Measurements from ENCODE around the gene MACF1.

Gene MACF1

DNA sequence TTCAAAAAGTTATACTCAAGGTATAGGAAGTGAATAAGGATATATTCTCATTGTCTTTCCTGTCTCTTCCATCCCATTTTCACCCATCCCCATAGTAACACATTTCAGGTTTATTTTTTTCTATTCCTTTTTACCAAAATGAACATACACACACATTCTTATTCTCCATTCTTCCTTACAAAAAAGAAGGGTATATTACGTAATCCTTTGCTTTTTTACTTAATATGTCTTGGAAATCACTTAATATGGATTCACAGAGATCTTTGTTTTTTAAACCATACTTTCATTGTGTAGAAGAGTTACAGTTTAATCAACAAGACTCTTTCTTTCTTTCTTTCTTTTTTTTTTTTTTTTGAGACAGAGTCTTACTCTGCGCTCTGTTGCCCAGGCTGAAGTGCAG is 158.8 kb downstream of the MACF1 start:
- no peak for DNase-seq

DNA sequence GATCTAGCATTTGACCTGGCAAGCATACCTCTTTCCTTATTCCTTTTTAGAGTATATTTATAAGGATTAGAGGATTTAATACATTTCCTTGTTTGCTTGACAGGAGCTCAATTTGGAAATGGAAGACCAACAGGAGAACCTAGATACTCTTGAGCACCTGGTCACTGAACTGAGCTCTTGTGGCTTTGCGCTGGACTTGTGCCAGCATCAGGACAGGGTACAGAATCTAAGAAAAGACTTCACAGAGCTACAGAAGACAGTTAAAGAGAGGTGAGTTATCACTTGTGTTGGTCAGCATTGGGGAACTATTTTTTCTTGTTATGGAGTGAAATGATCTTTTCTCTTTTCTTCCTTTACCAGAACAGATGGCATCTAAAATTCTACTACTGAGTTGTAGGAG is 163.6 kb downstream of the MACF1 start:
- no peak for DNase-seq

DNA sequence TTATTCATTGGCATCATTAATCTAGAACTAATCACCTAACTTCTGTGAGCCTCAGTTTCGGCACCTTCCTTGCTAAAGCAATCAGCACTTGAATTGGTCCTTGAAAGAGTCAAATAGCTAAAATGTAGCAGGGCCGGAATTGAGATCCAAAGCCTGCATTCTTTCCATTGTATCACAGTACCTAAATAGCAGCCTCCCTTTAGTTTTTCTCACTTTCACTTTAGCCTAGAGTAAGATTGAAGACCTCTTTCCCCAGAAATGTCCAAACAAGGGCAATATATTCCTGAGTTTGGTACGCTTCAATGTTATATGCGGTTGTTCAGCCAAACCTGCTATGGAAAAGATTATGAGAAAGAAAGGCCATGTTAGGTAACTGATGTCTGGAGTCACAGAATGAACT is 165.1 kb downstream of the MACF1 start:
- no peak for DNase-seq

DNA sequence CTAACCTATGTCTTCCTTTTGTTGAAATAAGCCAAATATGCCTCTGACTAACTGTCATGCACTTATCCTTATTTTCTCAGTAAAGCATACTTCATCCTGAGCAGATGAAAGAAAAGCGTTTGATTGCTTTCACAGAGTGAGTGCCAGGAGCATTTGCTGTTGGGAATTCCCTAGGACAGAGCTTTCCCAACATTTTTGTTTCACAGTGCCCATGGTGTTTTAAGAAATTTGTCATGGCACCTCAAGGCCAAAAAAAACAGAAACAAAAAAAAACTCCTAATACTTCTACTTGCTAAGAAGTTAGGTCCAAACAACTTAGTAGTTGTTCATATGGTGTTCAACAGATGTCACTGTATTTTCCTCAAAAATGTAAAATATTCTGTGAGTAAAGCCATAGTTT is 166.1 kb downstream of the MACF1 start:
- DNase-seq, result no peak

DNA sequence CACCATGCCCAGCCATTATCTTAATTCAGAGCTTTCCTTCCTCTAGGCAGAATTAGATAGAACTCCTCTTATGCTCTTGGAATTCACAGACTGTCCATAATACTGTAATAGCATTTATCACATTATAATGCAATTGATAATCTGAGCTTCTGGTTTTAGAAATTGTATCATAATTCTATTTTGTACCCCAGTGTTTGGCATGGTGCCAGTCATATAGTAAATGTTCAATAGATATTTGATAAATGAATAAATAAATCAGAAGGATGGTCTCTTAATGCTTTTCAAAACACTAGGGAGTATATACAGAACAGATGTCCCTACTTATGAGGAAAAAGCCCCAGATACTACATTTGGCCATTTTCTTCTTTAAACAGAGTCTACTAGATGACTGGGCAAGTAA is 167.6 kb downstream of the MACF1 start:
- no peak for DNase-seq

DNA sequence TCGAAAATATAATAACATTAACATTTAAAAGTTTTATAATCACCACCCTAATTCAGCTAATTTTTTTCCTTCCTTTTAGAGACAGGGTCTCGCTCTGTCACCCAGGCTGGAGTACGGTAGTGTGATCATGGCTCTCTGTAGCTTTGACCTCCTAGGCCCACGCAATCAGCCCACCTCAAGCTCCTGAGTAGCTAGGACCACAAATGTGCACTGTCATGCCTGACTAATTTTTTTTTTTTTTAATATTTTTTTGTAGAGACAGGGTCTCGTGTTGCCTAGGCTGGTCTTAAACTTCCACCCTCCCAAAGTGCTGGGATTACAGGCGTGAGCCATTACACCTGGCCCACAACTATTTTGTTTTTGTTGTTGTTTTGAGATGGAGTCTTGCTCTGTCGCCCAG is 172.2 kb downstream of the MACF1 start:
- no peak for DNase-seq

DNA sequence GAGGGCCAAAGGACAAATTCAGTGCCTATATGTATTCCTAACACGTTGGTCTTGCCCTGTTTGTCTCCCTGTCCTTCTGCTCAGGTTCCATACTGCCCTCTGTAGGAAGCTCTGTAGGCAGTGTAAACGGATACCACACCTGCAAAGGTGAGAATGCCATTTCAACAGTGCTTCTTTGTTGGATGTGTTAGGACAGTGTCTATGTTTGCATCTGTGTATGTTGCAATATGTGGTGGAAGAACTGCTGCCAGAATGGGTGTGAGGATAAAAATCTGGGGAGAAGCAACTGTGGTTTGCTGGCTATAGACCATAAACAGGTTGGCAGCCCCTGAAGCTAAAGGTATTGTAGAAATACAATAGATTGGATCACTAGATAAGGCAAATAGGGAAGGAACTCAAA is 173.9 kb downstream of the MACF1 start:
- no peak for DNase-seq

DNA sequence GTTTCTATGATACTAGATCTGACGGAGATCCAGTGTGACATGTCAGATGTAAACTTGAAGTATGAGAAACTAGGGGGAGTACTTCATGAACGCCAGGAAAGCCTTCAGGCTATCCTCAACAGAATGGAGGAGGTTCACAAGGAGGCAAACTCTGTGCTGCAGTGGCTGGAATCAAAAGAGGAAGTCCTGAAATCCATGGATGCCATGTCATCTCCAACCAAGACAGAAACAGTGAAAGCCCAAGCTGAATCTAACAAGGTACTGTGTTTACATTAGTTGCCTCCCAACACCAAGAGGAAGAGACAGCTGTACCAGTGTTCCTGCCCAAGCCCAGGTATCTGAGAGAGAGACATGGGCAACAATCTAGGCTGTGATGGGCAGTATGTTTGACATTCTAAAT is 174.7 kb downstream of the MACF1 start:
- DNase-seq, result no peak

DNA sequence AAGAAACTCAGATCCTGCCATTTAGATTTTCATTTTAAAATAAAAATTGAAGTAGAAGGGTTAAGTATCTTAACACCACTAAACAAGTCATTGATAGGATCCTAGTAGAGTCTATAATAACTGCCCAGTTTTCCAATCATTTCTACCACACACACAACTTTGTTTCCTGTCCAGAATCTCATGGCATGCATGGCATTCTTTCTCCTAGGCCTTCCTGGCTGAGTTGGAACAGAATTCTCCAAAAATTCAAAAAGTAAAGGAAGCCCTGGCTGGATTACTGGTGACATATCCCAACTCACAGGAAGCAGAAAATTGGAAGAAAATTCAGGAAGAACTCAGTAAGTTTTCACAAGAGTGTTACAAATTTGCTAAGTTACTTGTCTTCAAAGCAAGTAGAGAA is 175.5 kb downstream of the MACF1 start:
- DNase-seq, result no peak

DNA sequence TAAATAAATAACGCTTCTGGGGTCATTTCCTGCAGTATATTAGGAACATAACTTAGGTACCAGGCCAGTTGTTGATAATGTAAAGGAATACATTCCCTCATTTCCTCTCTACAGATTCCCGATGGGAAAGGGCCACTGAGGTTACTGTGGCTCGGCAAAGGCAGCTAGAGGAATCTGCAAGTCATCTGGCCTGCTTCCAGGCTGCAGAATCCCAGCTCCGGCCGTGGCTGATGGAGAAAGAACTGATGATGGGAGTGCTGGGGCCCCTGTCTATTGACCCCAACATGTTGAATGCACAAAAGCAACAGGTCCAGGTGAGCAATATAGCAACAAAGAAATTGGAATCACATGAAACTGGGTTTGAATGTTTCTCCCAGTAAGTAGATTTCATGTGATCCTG is 177.3 kb downstream of the MACF1 start:
- DNase-seq, result no peak

DNA sequence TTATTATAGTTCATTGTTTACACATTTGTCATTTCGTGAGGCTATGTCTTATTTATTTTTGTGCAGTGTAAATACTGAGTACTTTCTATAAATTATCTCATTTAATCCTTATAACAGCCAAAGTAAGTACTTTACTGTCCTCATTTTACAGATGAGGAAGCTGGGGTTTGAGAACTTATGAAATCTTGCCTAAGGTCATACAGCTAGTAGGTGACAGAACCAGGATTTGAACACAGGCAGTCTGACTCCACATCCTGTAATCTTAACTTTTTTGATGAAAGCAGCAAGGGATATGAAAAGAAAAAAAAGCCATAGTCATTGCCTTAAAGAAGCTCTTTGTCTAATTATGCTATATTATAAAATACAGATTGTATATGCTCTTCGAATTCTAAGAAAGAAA is 179.8 kb downstream of the MACF1 start:
- no peak for DNase-seq

DNA sequence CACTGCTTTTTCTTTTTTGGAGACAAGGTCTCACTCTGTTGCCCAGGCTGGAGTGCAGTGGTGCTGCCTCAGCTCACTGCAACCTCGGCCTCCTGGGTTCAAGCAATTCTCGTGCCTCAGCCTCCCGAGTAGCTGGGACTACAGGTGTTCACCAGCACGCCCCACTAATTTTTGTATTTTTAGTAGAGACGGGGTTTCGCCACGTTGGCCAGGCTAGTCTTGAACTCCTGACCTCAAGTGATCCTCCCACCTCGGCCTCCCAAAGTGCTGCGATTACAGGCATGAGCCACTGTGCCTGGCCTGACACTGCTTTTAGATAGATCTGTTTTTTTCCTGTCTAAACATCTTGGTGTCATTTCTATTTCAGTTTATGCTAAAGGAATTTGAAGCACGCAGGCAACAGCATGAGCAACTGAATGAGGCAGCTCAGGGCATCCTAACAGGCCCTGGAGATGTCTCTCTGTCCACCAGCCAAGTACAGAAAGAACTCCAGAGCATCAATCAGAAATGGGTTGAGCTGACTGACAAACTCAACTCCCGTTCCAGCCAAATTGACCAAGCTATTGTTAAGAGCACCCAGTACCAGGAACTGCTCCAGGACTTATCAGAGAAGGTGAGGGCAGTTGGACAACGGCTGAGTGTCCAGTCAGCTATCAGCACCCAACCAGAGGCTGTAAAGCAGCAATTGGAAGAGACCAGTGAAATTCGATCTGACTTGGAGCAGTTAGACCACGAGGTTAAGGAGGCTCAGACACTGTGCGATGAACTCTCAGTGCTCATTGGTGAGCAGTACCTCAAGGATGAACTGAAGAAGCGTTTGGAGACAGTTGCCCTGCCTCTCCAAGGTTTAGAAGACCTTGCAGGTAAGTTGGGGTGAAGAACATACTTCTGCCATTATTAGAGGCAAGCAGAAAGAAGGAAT is 180.8 kb downstream of the MACF1 start:
- DNase-seq, result no peak

DNA sequence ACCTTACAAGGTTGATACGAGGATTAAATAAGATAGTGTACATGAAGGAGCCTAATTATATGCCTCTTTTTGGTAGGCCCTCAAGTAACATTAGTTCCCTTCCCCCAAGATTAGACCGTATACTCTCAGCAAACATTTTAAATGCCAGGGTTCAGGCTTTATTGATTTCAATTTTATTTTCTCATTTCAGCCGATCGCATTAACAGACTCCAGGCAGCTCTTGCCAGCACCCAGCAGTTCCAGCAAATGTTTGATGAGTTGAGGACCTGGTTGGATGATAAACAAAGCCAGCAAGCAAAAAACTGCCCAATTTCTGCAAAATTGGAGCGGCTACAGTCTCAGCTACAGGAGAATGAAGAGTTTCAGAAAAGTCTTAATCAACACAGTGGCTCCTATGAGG is 182.5 kb downstream of the MACF1 start:
- no peak for DNase-seq

DNA sequence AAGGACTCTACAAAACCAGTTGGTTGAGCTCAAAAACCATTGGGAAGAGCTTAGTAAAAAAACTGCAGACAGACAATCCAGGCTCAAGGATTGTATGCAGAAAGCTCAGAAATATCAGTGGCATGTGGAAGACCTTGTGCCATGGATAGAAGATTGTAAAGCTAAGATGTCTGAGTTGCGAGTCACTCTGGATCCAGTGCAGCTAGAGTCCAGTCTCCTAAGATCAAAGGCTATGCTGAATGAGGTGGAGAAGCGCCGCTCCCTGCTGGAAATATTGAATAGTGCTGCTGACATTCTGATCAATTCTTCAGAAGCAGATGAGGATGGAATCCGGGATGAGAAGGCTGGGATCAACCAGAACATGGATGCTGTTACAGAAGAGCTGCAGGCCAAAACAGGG is 183.0 kb downstream of the MACF1 start:
- DNase-seq, result no peak

DNA sequence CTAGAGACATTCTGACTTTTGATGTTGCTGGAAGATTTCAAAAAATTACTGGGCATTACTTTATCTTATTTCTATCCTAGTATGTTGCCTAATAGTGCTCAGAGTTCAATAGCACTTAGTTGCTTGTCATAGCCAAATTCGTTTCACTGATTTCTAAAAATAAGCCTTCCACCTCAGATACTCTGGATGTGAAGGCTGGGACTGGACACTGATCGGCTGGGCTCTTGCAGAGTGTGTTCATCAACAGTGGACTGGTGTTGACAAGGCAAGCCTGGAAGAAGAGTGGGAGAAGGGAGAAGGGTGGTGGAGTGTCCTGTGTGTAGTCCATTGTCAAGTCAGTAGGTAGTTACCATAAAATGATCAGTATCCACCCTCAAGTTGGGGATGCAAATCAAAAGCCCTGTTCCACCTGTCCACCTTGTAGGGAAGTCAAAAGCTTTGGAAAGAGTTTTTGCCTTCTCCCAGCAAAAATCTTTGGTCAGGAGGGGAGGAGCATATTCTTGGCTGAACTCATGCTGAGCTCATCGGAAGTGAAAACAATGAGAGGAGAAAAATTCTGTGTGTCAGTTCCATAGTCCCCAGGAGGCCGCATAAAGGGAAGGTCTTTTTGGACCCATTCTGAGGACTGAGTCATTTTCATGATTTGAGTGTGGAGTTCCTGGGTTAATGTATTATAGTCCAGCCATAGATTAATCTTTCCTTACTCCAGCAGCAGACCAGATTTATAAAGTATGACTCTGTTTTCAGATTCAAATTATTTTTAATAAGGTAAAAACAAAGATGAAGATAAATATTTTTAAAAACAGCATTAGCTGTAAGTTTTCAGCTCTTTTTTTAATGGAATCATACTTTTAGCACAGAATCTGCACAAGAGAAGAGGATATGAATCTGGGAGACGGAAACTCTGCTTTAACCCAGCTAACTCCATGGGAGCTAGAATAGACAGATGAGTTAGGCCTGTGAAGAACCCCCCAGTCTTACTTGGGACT is 187.5 kb downstream of the MACF1 start:
- peak; percentile 72 for DNase-seq

DNA sequence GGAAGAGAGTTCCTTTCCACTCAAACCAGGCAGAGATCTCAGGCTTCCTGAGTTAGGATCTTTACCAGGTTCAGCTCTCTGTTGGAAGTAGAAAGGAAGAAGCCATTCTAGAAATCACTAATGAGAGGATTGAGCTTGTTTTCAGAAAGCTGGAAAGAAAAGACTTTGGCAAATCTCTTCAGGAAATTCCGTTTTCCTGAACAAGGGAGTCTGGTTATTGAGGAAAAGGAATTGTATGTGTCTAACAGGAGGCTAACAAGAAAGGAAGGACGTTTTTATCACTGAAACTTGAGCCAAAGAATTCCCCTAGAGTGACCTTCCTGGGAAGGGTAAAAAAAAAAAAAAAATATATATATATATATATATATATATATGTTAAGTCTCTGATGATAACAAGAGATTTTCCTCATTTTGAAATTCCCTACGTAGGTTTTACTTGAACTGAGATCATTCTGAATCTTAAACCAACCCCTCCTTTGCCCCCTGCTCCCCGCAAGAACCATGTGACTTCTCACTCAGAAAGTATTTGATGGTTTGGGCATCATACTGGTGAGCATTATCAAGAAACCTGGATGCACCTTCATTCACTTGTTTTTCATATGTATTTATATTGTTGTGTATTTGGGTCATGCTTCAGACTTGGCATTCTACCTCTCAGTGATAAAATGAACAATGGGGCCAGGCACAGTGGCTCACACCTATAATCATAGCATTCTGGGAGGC is 188.5 kb downstream of the MACF1 start:
- no peak for DNase-seq

DNA sequence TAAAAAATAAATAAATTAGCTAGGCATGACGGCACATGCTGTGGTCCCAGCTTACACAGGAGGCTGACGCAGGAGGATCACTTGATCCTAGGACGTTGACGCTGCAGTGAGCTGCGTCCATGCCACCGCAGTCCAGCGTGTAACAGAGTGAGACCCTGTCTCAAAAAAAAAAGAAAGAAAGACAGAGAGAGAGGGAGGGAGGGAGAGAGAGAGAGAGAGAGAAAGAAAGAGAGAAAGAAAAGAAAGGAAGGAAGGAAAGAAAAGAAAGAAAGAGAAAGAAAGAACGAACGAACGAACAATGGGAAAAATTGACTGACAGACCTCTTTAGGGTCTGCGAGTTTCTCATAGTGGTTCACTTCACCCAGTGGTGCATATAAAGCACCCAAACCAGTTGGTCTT is 189.2 kb downstream of the MACF1 start:
- no peak for DNase-seq

DNA sequence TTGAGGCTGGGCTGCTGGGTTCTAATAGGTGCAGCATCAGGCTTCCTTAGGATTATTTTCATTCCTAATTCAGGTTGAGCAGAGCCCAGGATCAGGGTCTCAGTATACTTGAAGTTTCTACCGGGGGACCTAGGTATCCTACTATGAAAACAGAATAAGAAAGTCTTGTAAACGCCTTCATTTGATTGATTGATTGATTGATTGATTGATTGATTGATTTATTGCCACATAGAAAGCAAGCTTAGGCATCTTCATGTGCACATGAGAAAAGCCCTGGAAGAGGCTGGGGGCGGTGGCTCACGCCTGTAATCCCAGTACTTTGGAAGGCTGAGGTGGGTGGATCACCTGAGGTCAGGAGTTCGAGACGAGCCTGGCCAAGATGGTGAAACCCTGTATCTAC is 189.6 kb downstream of the MACF1 start:
- no peak for DNase-seq

DNA sequence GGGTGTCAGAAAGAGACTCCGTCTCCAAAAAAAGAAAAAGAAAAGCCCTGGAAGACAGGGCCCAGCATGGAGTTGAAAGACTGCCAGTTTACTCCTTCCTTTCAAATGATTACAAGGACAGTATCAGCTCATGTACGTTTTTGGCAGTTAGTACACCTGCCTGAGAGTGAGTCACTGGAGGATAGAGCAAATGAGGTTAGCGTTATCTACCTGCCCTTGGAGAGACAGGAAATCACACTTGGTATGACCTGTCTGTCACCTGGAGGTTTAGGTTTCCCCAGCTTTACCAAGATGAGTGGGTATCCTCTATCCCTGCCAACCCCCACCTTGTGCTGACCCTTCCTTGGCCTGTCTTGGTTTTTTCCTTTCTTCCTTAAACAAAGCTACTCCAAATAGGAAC is 190.1 kb downstream of the MACF1 start:
- DNase-seq, result no peak

DNA sequence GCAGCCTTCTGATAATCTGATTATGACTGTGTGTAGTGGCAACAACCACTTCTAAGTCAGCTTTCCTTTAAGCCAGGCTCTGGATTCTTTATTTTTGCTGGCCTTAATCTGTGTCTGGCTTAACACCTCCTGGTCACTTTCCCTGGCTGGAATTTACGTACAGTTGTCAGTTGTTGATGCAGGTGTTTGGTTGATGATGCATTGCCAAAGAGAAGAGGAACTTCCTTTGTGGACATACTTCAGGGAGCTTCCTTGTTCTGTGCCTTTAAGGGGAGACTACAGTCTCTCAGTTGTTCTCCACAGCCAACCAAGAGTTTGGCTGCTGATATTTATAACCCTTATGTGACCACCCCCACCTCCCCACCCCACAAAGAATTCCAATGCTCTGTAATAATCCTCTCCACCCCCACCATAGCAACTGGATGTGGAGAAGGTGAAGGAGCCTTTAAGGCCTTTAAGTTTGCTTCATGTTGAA is 190.9 kb downstream of the MACF1 start:
- peak; percentile 76 for DNase-seq

DNA sequence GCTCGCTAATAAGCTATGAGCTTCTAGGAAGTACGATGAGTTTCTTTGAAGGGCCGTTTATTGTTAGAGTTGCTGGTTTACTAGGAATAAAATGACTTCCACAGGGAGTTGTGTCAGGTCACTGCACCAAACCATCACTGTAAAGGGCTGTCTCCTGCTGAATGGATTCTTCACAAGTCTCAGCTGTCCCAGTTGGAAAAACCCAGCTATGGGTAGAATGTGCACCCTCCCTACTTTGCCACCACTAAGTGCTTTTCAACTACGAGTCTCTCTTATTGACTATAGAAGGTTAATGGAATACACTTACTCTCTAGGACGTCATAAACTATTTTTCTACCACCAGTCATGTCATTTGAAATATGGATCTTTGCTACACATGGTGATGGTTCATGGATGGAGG is 192.2 kb downstream of the MACF1 start:
- DNase-seq, result no peak

DNA sequence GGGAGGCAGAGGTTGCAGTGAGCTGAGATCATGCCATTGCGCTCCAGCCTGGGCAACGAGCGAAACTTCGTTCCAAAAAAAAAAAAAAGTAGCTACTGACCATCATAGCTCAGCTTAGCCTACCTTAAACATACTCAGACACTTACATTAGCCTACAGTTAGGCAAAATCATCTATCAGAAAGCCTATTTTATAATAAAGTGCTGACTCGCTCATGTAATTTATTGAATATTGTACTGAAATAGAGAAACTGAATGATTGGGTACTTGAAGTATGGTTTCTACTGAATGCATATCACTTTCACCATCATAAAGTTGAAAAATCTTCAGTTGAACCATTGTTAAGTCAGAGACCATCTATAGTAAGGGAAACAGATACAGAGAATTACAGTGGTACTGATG is 193.0 kb downstream of the MACF1 start:
- DNase-seq, result no peak
